Fibroblast of lung (primary cell): ENCODE measurements around the gene TBC1D10B. TPM values are rescaled to one million over a fixed set of nuclear protein-coding genes. Genes with fewer than 3 reads are reported as not detected.
A peak's percentile ranks its signal among the peaks of the same experiment; 100 is the strongest.

ENCODE experiments used
- DNase-seq, 2 donors: peaks; one replicate each; pipeline versions ENCODE4 v3.0.0 to v3.0.0-alpha.2; 2010; ENCODE audit warnings: low read depth in 2 of 2
- H2AFZ ChIP-seq: 2 replicates; pipeline ENCODE4 v1.5.1; 2012; ENCODE audit warnings: low read length, control low read depth, inconsistent platforms
- H3K27ac ChIP-seq: 2 replicates; pipeline ENCODE4 v1.5.1; 2011; ENCODE audit warnings: low read length, control low read depth; ENCODE audit not compliant: insufficient read depth
- H3K27me3 ChIP-seq: 2 replicates; pipeline ENCODE4 v1.5.1; 2011; ENCODE audit warnings: mild to moderate bottlenecking, low read length; ENCODE audit not compliant: control insufficient read depth, insufficient read depth
- H3K36me3 ChIP-seq: 2 replicates; pipeline ENCODE4 v1.5.1; 2011; ENCODE audit warnings: low read length; ENCODE audit not compliant: control insufficient read depth, insufficient read depth
- H3K4me1 ChIP-seq: 2 replicates; pipeline ENCODE4 v1.5.1; 2011; ENCODE audit warnings: low read length; ENCODE audit not compliant: control insufficient read depth, insufficient read depth; ENCODE audit errors: extremely low read depth
- H3K4me2 ChIP-seq: 2 replicates; pipeline ENCODE4 v1.5.1; 2011; ENCODE audit warnings: low read length, control low read depth; ENCODE audit not compliant: insufficient read depth; ENCODE audit errors: extremely low read depth
- H3K4me3 ChIP-seq, 4 experiments: fragments of 200-600 bp in 1 of 4; sonication (generic) in 1 of 4; replicated peaks in 1 of 4; 2 replicates each; pipeline ENCODE4 v1.5.1; 2011 to 2016; ENCODE audit warnings: low read length in 4 of 4, low read depth in 3 of 4, mild to moderate bottlenecking in 3 of 4, control low read depth in 2 of 4, inconsistent platforms in 1 of 4, mixed read lengths in 1 of 4; ENCODE audit not compliant: insufficient read depth in 1 of 4; ENCODE audit errors: control extremely low read depth in 1 of 4
- H3K79me2 ChIP-seq: 2 replicates; pipeline ENCODE4 v1.5.1; 2012; ENCODE audit warnings: mild to moderate bottlenecking, low read length, inconsistent platforms; ENCODE audit not compliant: control insufficient read depth, insufficient read depth
- H3K9ac ChIP-seq: 2 replicates; pipeline ENCODE4 v1.5.1; 2011; ENCODE audit warnings: mild to moderate bottlenecking, low read length, control low read depth; ENCODE audit not compliant: insufficient read depth
- H3K9me3 ChIP-seq: 2 replicates; pipeline ENCODE4 v1.5.1; 2012; ENCODE audit warnings: low read depth, low read length; ENCODE audit not compliant: control insufficient read depth, insufficient read depth
- H4K20me1 ChIP-seq: 2 replicates; pipeline ENCODE4 v1.5.1; 2011; ENCODE audit warnings: low read length; ENCODE audit not compliant: control insufficient read depth, insufficient read depth; ENCODE audit errors: extremely low read depth
- CTCF ChIP-seq, 2 donors: IDR thresholded peaks in 1 of 2; conservative IDR thresholded peaks in 1 of 2; 1 replicate in 1 of 2; 2 replicates in 1 of 2; pipeline ENCODE4 v1.5.1; 2011 to 2012; ENCODE audit warnings: low read length in 2 of 2, control low read depth in 1 of 2, inconsistent platforms in 1 of 2, low read depth in 1 of 2, mild to moderate bottlenecking in 1 of 2
- EZH2 ChIP-seq: IDR thresholded peaks from 2 replicates; pipeline ENCODE4 v1.5.1; 2012; ENCODE audit warnings: low read length, control low read depth, mild to moderate bottlenecking; ENCODE audit errors: missing control alignments
- polyA plus RNA-seq, 2 donors: library from polyadenylated mRNA; depleted of rRNA in 1 of 2; stranded (reverse) in 1 of 2; unstranded in 1 of 2; fragments of >200 nt; gene quantifications; 2 replicates each; pipeline ENCODE4 v1.2.1, GENCODE V29; 2011 to 2012; ENCODE audit warnings: missing spikeins in 1 of 2
- total RNA-seq: library from RNA; depleted of rRNA; stranded (reverse); fragments of >200 nt; gene quantifications from 2 replicates; pipeline ENCODE4 v1.2.1, GENCODE V29; 2014

The TBC1D10B gene
- total and polyA plus RNA-seq, 2 donors (not counting 1 experiment from before 2014, with no cell fraction given) = 14.8 to 29.6 TPM

GRCh38 chr16:30351586-30352419, 18.5 kb downstream of the TBC1D10B start:
- Histone ChIP-seq H3K9me3 (no peaks in the 10 kb centered on the region), H3K79me2 (peaks cover 21% of the 10 kb centered on the region), H3K4me2 (peak overlapping the region; percentile 8), H3K27me3 (no peaks in the 10 kb centered on the region), H3K9ac (peak overlapping the region; percentile 8), H4K20me1 (no peaks in the 10 kb centered on the region), H3K4me3 (no peak overlapping the region), H3K4me1 (peaks cover 30% of the 10 kb centered on the region), H3K36me3 (peaks cover 23% of the 10 kb centered on the region), H2AFZ (no peak overlapping the region), H3K27ac (peak overlapping the region; percentile 37)
- DNase-seq = peak; percentile 92 to 96
- TF ChIP-seq EZH2 (no peak), CTCF (conservative IDR thresholded peaks at IDR 0.05 in 1 of 2, IDR thresholded peaks at IDR 0.05 in 1 of 2; ENCODE audit: low read depth in 1 of 2, low read length in 2 of 2) (no peak)

DNA sequence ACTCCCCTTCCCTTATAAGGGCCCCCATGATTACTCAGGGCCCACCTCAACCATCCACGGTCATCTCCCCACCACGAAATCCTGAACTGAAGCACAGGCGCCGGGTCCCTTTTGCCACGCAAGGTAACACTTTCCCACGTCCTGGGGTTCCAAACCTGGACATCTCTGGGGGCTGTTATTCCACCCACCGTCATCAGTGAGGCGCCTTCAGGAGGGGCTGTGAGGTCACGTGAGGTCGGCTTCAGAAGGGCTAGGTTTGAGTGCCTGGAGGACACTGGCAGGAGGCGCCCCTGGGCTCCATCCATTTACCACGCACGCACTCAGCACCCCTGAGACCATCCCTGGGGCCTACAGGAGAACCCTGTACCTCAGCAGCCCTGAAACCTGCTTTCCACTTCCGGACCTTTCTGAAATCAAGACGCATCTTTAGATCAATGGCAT, 19.3 kb downstream of the TBC1D10B start:
- Histone ChIP-seq H3K4me2 (no peak overlapping the region), H3K9ac (no peak overlapping the region), H4K20me1 (no peaks in the 10 kb centered on the region), H3K4me1 (peaks cover 26% of the 10 kb centered on the region), H3K27me3 (no peaks in the 10 kb centered on the region), H3K27ac (no peak overlapping the region), H3K36me3 (peaks cover 23% of the 10 kb centered on the region), H3K9me3 (no peaks in the 10 kb centered on the region), H3K4me3 (no peak overlapping the region), H2AFZ (no peak overlapping the region), H3K79me2 (peaks cover 21% of the 10 kb centered on the region)
- TF ChIP-seq EZH2 (no peak), CTCF (conservative IDR thresholded peaks at IDR 0.05 in 1 of 2, IDR thresholded peaks at IDR 0.05 in 1 of 2; ENCODE audit: low read depth in 1 of 2, low read length in 2 of 2) (no peak)
- DNase-seq = no peak

DNA sequence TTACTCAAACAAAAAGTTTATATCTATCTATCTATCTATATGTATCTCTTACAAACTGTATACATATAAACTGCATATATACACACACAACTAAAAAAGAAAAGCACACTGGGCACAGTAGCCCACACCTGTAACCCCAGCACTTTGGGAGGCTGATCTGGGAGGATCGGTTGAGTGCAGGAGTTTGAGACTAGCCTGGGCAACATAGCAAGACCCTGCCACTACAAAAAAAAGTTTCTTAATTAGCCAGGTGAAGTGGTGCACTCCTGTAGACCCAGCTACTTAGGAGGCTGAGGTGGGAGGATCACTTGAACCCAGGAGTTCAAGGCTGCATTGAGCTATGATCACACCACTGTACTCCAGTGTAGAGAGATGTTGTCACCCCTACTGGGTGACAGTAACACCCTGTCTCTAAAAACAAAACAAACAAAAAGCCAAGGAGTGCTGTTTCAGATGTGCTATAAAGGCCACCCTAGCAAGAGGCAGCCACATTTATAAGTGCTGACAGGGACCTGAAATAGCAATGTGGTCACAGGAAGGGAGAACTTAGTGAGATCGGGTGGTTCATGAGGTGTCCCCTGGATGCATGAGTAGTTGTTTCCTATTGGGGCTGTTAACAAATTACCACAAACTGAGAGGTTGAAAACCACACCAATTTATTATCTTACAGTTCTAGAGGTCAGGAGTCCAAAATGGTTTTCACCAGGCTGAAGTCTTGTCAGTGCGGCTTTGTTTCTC, 20.0 kb downstream of the TBC1D10B start:
- no peaks in the 10 kb centered on the region for H3K9me3 ChIP-seq
- TF ChIP-seq EZH2 (no peak), CTCF (conservative IDR thresholded peaks at IDR 0.05 in 1 of 2, IDR thresholded peaks at IDR 0.05 in 1 of 2; ENCODE audit: low read depth in 1 of 2, low read length in 2 of 2) (no peak)
- no peaks in the 10 kb centered on the region for H3K27me3 ChIP-seq
- peaks cover 23% of the 10 kb centered on the region for H3K36me3 ChIP-seq
- peaks cover 21% of the 10 kb centered on the region for H3K79me2 ChIP-seq
- H3K9ac ChIP-seq = no peak overlapping the region
- H3K4me2 ChIP-seq = no peak overlapping the region
- peaks cover 20% of the 10 kb centered on the region for H3K4me1 ChIP-seq
- H4K20me1 ChIP-seq = no peaks in the 10 kb centered on the region
- no peak overlapping the region for H3K4me3 ChIP-seq
- no peak overlapping the region for H2AFZ ChIP-seq
- peak in 1 of 2 donors; percentile 77 for DNase-seq
- H3K27ac ChIP-seq = no peak overlapping the region
